Fibroblast of skin of left biceps (primary cell): ENCODE data around the gene HTD2.
"Not testable (repeated sequence)": the region's sequence is repeated elsewhere in the genome, so short reads cannot be mapped to it uniquely, and the experiment has no call there.

Experiments
- DNase-seq, 2 experiments: peaks; one replicate each; pipeline ENCODE4 v3.0.0-alpha.2; 2013; ENCODE audit warnings: low read depth in 2 of 2

Gene HTD2

GRCh38 chr3:58305882-58306711, at the start of gene HTD2, which contains the start of gene RPP14:
Gene HTD2, plus strand, starts transcription at chr3:58306520. Its CDS starts 11,094 bp downstream, at chr3:58317614.
Gene RPP14, plus strand, starts transcription at chr3:58306245. Its CDS starts 4,085 bp downstream, at chr3:58310330.
- DNase-seq, result peak; percentile 90 to 91

DNA sequence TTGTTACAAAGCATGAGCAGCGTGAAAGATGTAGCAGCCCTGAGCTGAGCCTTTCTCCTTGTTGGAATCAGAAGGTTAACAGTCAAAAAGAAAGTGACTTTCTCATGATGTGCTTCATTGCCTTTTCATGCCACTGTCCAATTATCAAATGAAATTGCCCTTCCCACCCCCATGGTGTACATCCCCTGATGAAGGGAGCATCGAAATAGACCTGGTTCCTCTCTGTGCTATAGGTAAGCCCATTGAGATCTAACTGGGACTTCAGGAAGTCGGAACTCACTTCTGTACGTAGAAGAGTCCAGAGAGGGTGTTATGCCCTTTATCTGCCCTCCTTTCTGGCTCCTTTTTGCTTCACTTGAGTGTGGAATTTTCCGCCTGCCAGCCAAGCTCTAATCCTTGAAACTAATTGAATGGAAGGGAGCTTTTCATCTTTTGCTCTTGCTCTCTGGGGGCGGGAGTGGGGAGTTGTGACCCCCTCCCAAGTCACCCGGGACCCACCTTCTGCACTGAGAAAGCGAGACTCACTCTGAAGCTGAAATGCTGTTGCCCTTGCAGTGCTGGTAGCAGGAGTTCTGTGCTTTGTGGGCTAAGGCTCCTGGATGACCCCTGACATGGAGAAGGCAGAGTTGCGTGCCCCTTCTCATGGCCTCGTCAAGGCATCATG, 47.8 kb upstream of the HTD2 start:
- no peak for DNase-seq

GRCh38 chr3:58260261-58260731, 46.0 kb upstream of the HTD2 start:
- no peak for DNase-seq

DNA sequence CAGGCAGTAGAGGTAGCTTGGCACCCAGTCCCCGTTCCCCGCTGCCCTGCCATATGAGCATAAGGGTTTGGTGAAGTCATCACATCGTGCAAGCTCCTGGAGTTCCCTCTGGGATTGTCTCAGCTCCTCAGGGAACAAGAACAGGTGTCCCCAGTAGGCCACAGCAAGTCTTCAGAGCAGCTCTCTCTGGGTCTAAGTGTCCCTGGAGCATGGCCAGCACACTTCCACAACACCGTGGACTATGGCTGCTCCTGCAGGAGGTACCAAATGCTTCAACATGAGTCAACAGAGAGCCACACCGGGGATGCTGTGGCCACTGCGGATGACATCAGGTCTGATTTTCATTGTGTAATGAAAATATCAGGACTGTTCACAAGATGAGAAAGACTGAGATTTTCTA, 45.6 kb upstream of the HTD2 start:
- no peak for DNase-seq

DNA sequence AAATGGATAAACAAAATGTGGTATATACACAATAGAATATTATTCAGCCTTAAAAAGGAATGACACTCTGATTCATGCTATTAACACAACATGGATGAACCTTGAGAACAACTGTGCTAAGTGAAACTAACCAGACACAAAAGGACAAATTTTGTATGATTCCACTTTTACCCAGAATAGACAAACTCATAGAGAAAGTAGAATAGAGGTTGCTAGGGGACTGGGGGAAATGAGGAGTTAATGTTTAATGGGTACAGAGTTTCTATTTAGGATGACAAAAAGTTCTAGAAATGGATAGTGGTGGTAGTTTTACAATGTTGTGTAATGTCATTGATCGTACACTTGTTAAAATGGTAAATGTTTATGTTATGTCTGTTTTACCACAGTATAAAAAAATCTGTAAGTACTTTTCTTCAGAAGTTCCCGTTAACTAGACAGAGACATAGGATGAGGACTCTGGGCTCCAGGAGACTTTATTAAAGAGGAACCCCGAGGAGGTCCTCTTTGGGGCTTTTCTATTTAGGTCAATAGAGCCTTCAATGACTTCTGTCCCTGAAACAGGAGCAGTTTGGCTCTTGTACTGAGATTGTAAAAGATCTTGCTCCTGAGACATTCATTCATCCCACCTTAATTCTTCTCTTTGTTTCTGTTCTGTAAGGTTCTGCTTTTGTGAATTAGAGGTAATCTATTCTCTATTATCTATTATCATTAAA, 44.2 kb upstream of the HTD2 start:
- DNase-seq, result no peak

- DNase-seq, result no peak
Measured at GRCh38 chr3:58266577-58266976, 39.7 kb upstream of the HTD2 start.

DNA sequence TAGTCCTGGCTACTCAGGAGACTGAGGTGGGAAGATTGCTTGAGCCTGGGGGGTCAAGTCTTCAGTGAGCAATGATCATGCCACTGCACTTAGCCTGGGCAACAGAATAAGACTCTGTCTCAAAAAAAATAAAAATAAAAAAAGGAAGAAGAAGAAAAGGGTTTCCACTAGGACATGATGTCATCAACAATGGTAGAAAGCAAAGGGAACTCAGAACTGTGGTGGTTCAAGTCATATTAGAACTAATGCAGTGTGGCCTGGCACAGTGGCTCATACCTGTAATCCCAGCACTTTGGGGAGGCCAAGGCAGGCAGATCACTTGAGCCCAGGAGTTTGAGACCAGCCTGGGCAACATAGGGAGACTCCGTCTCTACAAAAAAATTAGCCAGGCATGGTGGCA, 38.8 kb upstream of the HTD2 start:
- not testable (repeated sequence) for DNase-seq

- DNase-seq, result no peak
Measured at GRCh38 chr3:58269356-58269755, 37.0 kb upstream of the HTD2 start.

DNA sequence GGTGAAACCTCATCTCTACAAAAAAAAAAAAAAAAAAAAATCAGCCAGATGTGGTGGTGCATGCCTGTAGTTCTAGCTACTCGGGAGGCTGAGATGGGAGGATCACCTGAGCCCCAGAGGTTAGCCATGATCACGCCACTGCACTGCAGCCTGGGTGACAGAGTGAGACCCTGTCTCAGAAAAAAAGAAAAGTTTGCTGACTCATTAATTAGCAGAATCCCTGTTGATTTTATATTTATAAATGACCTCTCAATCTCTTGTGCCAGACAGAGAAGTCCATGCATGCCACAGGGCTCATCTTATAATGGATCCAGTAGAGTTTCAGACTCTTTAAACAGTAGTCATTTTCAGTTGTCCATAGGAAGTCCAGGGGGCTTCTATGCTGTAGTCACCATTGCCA, 35.8 kb upstream of the HTD2 start:
- no peak for DNase-seq

DNA sequence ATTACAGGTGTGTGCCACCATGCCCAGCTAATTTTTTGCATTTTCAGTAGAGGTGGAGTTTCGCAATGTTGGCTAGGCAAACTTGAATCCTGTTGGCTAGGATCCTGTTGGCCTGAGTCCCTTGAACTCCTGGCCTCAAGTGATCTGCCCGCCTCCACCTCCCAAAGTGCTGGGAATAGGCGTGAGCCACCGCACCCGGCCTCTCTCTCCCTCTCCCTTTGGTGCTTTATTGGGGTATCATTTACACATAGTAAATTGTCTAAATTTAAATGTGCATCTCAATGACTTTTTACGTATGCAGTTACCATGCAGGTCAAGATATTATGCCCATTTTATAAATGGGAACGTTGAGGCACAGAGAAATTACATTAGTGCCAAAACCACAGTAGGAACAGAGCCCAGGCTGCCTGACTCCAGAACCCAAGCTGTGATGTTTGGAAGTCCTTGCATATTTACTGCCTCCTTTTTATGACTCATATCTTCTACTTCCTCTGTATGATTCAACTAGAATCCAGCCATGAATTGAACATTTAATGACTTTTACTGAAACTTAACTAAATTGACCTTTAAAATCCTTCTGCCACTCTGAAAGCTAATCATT, 34.3 kb upstream of the HTD2 start:
- peak; percentile 76 for DNase-seq

DNA sequence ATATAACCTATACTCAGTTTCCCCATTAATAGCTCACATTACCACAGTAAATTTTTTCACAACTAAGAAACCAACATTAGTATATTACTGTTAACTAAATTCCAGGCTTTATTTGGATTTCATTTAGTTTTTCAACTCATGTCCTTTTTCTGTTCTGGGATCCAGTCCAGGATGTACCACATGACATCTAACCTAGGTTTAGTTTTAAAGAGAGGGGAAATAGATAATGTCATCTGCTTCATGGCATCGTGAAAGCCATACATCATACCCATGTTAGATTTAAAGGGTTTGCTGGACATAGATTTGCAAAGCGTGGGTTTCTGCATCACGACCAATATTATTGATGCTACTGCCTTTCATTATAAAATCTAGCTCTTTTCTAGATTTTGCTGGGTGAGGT, 33.4 kb upstream of the HTD2 start:
- DNase-seq, result no peak

DNA sequence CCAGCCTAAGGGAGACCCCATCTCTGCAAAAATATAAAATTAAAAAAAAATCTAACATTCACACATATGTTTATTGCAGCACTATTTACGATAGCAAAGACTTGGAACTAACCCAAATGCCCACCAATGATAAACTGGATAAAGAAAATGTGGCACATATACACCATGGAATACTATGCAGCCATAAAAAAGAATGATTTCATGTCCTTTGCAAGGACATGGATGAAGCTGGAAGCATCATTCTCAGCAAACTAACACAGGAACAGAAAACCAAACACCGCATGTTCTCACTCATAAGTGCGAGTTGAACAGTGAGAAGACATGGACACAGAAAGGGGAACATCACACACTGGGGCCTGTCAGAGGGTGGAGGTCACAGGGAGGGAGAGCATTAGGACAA, 33.0 kb upstream of the HTD2 start:
- not testable (repeated sequence) for DNase-seq

- DNase-seq, result no peak
Measured at GRCh38 chr3:58274027-58274614, 32.2 kb upstream of the HTD2 start.

DNA sequence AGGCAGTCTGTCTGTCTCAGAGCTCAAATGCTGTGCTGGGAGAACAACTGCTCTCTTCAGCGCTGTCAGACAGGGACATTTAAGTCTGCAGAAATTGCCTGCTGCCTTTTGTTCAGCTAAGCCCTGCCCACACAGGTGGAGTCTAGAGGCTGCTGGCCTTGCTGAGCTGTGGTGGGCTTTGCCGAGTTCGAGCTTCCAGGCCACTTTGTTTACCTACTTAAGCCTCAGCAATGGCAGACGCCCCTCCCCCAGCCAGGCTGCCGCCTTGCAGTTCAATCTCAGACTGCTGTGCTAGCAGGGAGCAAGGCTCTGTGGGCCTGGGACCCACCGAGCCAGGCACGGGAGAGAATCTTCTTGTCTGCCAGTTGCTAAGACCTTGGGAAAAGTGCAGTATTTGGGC, 25.3 kb upstream of the HTD2 start:
- DNase-seq, result no peak

GRCh38 chr3:58285334-58285733, 21.0 kb upstream of the HTD2 start:
- no peak for DNase-seq

DNA sequence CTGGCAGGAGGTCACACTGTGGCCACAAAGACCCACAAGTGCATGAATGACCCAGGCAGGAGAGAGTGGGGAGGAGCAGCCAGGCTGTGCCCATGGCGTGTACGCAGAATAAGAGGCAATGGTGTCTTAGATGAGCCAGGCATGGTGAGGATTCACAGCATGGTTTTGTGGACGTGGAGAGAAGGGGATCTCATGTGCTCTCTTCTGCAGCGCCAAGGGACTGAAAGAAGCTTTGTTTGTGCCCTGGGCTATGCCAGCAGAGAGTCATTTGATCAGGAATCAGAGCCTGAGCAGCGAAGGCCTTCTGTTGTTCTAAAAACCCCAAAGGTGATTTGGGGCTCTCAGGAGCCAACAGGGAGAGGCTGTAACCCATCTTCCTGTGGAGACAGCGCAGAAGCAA, 19.0 kb upstream of the HTD2 start:
- DNase-seq, result no peak

GRCh38 chr3:58288011-58288728, 18.1 kb upstream of the HTD2 start:
- no peak for DNase-seq

DNA sequence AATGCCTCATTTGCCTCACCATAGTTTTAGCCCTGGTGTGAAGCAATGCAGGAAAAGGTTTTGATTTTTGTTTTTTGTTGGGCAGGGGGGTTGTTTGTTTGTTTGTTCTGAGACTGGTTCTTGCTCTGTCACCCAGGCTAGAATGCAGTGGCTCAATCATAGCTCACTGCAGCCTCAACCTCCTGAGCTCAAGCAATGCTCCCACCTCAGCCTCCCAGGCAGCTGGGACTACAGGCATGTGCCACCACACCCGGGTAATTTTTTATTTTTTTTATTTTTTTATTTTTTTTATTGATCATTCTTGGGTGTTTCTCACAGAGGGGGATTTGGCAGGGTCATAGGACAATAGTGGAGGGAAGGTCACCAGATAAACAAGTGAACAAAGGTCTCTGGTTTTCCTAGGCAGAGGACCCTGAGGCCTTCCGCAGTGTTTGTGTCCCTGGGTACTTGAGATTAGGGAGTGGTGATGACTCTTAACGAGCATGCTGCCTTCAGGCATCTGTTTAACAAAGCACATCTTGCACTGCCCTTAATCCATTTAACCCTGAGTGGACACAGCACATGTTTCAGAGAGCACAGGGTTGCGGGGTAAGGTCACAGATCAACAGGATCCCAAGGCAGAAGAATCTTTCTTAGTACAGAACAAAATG, 17.2 kb upstream of the HTD2 start:
- not testable (repeated sequence) for DNase-seq

DNA sequence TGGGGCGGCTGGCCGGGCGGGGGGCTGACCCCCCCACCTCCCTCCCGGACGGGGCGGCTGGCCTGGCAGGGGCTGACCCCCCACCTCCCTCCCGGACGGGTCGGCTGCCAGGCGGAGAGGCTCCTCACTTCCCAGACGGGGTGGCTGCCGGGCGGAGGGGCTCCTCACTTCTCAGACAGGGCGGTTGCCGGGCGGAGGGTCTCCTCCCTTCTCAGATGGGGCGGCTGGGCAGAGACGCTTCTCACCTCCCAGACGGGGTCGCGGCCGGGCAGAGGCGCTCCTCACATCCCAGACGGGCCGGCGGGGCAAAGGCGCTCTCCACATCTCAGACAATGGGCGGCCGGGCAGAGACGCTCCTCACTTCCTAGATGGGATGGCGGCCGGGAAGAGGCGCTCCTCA, 15.9 kb upstream of the HTD2 start:
- DNase-seq, result not testable (repeated sequence)

- no peak for DNase-seq
Measured at GRCh38 chr3:58291671-58292338, 14.5 kb upstream of the HTD2 start.
